Mucosa of stomach (tissue), 1 donor: ENCODE measurements around the gene P2RX6.
"Not testable (repeated sequence)": the region's sequence is repeated elsewhere in the genome, so short reads cannot be mapped to it uniquely, and the experiment has no call there.

Experiments used
- H3K27me3 ChIP-seq: one replicate; pipeline ENCODE4 v1.7.0; 2013; ENCODE audit warnings: mild to moderate bottlenecking, low read length; ENCODE audit not compliant: control insufficient read depth, insufficient read depth
- H3K36me3 ChIP-seq: one replicate; pipeline ENCODE4 v1.7.0; 2013; ENCODE audit warnings: low read length; ENCODE audit not compliant: control insufficient read depth, insufficient read depth
- H3K4me1 ChIP-seq: one replicate; pipeline ENCODE4 v1.7.0; 2013; ENCODE audit warnings: mild to moderate bottlenecking, low read length; ENCODE audit not compliant: control insufficient read depth, insufficient read depth
- H3K4me3 ChIP-seq: one replicate; pipeline ENCODE4 v1.7.0; 2013; ENCODE audit warnings: low read length
- H3K9ac ChIP-seq: one replicate; pipeline ENCODE4 v1.7.0; 2013; ENCODE audit warnings: mild to moderate bottlenecking, low read length, moderate library complexity
- H3K9me3 ChIP-seq: one replicate; pipeline ENCODE4 v1.7.0; 2013; ENCODE audit warnings: mild to moderate bottlenecking, low read length, moderate library complexity; ENCODE audit not compliant: control insufficient read depth
- donor health status: Pancreatic carcinoma.

P2RX6 gene

DNA sequence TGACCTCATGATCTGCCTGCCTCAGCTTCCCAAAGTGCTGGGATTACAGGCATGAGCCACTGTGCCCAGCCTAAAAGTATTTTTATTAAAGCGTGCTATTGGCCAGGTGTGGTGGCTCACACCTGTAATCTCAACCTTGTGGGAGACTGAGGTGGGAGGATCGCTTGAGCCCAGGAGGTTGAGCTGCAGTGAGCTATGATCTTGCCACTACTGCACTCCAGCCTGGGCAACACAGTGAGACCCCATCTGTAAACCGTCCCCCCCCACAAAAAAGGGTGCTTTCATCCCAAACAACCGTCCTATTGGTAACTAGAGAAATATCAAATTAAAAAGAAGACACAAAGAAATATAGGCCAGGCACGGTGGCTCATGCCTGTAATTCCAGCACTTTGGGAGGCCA, 24.2 kb downstream of the P2RX6 start:
- H3K4me1 ChIP-seq: peaks cover 11% of the 10 kb centered on the region
- H3K9me3 ChIP-seq, H3K36me3 ChIP-seq, H3K4me3 ChIP-seq, H3K9ac ChIP-seq, H3K27me3 ChIP-seq: not testable (repeated sequence)

DNA sequence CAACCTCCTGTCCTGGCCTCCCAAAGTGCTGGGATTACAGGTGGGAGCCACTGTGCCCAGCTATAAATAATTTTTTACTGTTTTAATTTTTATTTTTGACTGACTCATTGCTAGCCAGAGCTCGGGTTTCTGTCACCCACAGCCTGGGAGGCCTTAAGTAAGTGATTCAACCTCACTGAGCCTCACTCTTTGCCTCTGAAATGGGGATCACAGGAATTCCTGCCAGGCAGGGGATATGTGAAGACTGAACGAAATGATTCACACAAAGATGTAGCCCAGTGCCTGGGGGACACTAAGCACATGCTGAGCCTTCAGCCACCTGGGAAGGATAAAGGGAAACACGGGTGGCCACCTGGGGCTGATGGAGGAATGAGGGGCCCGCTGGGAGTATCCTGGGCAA, 27.0 kb downstream of the P2RX6 start:
- no peaks in the 10 kb centered on the region for H3K27me3 ChIP-seq

DNA sequence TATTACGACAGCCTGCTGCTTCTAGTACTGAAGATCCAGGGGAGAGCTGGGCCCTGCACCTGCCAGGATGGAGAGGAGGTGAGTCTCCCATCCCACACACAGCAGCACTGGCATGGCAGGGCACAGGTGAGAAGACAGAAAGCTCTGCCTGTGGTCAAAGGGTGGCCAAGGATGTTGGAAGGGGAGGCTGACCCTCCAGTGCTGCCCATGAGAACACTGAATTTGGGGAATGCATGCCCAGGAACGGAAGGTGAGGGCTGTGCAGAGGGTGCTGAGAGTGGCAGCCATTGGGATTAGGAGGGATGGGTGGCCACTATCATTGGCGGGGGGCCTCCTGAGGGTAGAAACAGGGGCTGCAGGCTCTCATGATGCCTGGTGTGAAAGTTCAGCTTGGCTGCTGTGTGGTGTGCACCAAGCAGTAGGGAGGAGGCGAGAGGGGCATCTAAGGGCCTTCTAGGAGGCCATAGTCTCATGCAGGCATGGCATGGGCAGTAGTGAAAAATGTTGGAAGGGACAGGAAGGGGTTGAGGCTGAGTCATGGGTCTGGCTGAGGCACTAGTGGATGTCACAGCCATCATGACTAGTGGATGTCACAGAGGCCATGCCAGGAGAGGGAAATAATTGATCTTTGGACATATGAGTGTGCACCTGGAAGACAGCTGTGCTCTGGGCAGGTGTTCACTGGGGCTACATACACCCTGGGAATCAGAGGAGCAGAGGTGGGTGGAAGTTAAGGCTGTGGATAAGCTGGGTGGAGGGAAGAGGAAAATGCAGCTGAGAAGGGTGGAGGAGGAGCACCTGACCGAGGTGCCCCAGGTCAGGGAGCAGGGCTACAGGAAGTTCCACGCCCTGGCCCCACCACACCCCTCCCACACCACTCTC, 28.3 kb downstream of the P2RX6 start:
- peaks cover 32% of the 10 kb centered on the region for H3K4me1 ChIP-seq
- H3K9me3 ChIP-seq: no peaks in the 10 kb centered on the region
- H3K9ac ChIP-seq: no peak overlapping the region
- H3K4me3 ChIP-seq: no peak overlapping the region
- no peaks in the 10 kb centered on the region for H3K36me3 ChIP-seq
- no peaks in the 10 kb centered on the region for H3K27me3 ChIP-seq

More for the DNA sequence above, 27.0 kb downstream of the P2RX6 start:
- Histone ChIP-seq H3K9me3 (no peaks in the 10 kb centered on the region), H3K9ac (no peak overlapping the region), H3K4me1 (peaks cover 32% of the 10 kb centered on the region), H3K36me3 (no peaks in the 10 kb centered on the region), H3K4me3 (no peak overlapping the region)

DNA sequence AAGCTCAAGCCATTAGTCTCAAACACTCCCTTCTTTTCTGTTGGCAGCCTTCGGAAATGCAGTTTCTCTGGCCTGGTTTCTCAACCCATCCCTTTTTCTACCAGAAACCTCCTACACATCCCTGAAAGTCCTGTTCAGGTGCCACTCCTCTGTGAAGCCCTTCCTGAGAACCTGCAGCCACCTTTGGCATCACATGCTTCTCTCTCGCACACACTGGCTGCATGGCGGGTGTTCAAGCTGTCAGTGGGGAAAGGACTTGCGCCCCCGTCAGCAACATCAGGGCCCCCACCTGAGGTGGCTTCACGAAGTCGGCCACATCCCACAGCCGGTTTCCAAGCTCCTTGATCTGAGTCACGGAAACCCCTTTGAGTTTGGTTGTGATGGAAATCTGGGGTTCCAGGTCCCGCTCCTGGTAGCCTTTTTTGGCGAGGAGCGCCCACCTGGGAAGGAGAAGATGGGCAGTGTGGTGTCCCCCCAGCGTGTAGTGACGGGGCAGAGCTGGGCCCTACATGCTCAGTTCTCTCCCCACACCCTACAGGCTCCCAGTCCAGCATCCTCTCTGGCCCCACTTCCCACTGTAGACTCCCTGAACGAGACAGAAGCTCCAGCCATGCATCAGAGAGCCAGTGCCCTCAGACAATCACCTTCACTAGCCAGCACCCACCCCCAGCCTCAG, 29.0 kb downstream of the P2RX6 start:
- Histone ChIP-seq H3K36me3 (no peaks in the 10 kb centered on the region), H3K4me3 (no peak overlapping the region), H3K4me1 (peaks cover 32% of the 10 kb centered on the region), H3K27me3 (no peaks in the 10 kb centered on the region), H3K9ac (no peak overlapping the region), H3K9me3 (no peaks in the 10 kb centered on the region)

DNA sequence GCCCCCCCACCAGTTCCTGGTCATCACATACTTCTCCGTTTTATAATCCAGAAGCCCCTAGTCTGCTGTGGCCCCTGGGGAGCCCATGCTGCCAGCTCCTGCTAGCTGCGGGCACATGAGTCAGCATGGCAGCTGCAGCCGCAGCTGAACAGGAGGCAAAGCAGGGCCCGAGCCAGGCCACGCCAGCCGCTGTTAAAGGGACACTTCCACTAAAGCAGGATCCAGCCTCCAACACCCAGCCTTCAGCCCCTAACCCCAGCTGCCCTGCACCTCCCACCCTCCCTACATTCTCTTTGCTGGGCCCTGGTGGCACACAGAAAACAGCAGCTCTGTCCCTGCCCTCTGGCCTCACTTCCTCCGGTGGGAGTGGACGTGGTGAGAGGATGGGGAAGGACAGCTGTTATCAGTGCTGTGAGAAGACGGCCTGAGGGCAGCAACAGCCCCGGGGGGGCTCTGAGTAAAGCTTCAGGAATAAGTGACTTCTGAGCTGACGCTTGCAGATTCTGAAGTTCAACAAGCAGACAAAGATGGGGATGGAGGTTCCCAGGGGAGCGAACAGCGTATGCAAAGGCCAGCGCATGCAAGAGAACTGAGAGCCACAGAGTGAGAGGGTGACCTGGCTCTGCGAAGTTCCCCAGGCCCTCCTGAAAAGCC, 30.1 kb downstream of the P2RX6 start:
- Histone ChIP-seq H3K27me3 (no peaks in the 10 kb centered on the region), H3K4me3 (no peak overlapping the region), H3K4me1 (peaks cover 32% of the 10 kb centered on the region), H3K9ac (peak overlapping the region; percentile 25), H3K36me3 (no peaks in the 10 kb centered on the region), H3K9me3 (no peaks in the 10 kb centered on the region)

DNA sequence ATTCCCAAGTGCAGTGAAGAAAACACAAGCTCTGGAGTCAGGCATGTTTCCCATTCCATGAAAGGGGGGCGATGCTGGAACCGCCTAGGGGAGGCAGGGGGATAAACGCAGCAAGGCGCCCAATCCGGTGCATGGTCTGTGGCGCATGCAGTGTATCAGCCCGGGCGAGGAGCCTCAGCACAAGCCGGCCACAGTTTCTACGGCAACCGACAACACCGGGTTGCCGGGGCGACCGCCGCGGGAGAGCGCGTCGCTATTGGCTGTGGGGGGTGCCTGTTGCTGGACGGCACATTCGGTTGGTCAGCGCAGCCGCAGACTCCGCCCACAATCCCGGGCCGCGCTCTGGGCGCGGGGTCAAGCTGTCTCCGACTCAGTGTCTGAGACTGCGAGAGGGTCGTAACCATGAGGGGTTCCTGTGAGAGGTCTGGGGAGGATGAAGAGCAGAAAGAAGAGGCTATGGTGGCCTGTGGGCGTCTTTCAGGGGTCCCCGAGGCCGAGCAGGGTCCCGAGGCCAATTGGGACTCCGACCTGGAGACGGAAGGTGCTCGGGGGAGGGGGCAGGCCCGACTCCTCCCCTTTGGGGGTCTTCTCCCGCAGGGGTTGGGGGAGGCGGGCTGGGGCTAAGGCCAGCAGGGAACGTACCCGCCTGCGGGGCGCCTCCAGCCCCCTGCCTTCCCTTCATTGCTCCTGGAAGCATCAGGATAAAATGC, 30.8 kb downstream of the P2RX6 start, which contains the start of gene LRRC74B:
LRRC74B (plus strand) TSS at position 362 of the 710 bp plus-strand sequence; CDS start at position 403, 41 bp downstream.
- Histone ChIP-seq H3K36me3 (no peaks in the 10 kb centered on the region), H3K9me3 (no peaks in the 10 kb centered on the region), H3K4me1 (peaks cover 32% of the 10 kb centered on the region), H3K9ac (peak within 1 kb of the TSS; percentile 33), H3K4me3 (no peak within 1 kb of the TSS), H3K27me3 (no peaks in the 10 kb centered on the region)

DNA sequence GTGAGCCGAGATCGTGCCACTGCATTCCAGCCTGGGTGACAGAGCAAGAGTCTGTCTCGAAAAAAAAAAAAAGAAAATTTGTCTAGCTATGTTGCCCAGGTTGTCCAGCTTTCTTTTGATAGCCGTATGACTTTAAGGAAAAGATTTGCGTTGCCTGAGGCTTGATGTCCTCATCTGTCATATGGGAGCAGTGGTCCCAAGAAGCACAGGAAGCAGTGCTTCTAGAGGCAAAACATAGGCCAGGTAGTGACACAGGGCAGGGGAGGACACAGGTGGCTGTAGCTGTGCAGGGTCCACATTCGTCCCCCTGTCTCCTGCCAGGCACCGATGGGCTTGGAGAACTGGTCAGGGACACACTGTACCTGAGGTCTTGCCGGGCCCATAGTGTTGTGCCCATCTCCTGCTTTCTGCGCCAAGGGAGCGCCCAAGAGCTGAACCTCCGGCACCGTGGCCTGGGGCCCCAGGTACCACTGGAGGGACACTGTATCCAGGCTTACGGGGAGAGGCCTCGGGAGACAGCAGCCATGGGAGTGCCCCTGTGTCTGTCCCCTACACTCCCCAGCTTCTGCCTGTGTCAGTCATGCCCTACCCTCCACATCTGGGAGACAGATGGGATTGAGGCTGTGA, 32.2 kb downstream of the P2RX6 start:
- H3K4me1 ChIP-seq: peaks cover 32% of the 10 kb centered on the region
- no peaks in the 10 kb centered on the region for H3K27me3 ChIP-seq
- no peak overlapping the region for H3K9ac ChIP-seq
- no peaks in the 10 kb centered on the region for H3K9me3 ChIP-seq
- H3K4me3 ChIP-seq: no peak overlapping the region
- no peaks in the 10 kb centered on the region for H3K36me3 ChIP-seq

DNA sequence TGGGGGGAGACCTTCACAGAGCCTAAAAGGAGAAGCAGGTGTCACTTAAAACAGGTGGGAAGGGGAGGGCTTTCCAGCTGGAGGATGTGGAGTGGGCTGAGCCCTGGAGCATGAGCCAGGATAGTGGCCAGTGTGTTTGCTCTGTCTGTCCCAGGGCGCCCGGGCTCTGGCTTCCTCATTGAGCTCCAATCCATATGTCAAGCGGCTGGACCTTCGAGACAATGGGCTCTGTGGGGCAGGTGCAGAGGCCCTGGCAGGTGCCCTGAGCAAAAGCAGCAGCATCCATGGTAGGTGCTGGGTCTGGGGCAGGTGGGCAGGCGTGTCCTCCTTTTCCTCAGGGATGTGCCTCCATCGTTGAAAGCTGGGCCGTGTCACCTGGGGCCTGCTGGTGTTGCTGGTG, 32.8 kb downstream of the P2RX6 start:
- Histone ChIP-seq H3K27me3 (no peaks in the 10 kb centered on the region), H3K36me3 (no peaks in the 10 kb centered on the region), H3K4me1 (peaks cover 32% of the 10 kb centered on the region), H3K9ac (no peak overlapping the region), H3K9me3 (no peaks in the 10 kb centered on the region), H3K4me3 (no peak overlapping the region)

DNA sequence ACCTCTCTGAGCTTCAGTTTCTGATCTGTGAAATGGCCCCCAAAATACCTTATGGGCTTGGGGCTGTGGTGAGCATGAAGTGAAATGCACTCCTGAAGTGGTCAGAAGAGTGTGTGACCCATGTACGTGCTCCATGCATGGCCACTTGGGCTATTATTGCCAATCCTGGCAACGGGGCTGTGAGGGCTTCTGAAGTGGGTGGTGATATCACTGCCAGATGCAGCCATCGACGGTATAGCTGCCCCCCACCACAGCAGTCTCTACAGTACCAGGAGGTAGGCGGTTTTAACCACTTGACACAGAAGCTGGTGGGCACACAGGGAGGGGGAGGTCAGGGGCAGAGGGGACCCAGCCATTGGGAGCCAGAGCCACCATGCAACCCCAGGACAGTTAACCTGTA, 33.5 kb downstream of the P2RX6 start:
- not testable (repeated sequence) for H3K36me3 ChIP-seq, H3K9ac ChIP-seq, H3K9me3 ChIP-seq, H3K27me3 ChIP-seq, H3K4me3 ChIP-seq
- H3K4me1 ChIP-seq: peaks cover 27% of the 10 kb centered on the region

DNA sequence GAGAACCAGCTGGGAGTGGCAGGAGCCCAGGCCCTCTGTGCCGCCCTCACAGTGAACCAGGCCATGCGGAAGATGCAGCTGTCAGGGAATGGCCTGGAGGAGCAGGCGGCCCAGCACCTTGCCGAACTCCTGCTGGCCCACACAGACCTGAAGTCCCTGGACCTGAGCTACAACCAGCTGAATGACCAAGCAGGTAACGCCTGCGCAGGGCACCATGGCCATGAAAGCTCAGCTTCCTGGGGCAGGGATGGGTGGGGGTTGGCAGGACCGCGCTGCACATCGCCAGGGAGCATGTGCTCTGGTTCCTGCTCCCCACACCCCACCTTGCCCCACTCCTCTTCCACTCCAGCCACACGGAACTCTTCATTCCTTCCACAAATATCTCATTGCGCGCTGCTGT, 34.0 kb downstream of the P2RX6 start:
- H3K4me3 ChIP-seq, H3K27me3 ChIP-seq, H3K9ac ChIP-seq, H3K36me3 ChIP-seq, H3K9me3 ChIP-seq: not testable (repeated sequence)
- H3K4me1 ChIP-seq: peaks cover 22% of the 10 kb centered on the region

DNA sequence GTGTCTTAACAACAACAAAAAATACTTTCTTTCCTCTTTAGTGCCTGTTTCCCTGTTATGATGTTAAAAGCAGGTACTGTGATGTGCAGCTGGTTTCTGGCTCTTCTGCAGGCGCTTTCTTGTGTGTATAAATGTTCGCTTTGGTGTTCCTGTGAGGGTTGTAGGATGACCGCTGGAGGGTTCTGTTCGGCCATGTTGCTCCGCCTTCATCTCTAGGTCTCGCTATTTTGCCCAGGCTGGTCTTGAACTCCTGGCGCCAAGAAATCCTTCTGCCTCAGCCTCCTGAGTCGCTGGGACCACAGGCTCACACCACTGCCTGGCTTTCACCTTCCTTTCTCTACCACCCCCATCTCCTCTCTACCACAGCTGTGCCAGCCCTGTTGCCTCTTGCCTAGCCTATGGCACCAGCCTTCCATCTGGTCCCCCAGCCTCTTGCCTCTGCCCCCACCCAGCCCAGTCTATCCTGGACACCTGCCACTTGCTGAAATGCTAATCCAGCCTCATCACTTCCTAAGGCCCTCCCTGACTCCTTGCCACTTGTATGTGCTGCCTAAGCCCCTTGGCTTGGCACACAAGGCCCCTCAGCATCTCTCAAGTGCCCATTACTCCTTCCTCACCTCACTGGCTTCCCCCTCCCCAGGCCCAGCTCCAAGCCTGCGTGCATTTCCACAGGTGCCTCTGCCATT, 36.3 kb downstream of the P2RX6 start:
- Histone ChIP-seq H3K4me1 (peaks cover 4% of the 10 kb centered on the region), H3K27me3 (peaks cover 6% of the 10 kb centered on the region), H3K9me3 (no peaks in the 10 kb centered on the region), H3K36me3 (no peaks in the 10 kb centered on the region), H3K4me3 (no peak overlapping the region), H3K9ac (no peak overlapping the region)
